ENCODE results near the gene OXNAD1. TPM values are rescaled to one million over a fixed set of nuclear protein-coding genes. Genes with fewer than 3 reads are reported as not detected.

Gene OXNAD1
- total RNA-seq, 1 donor from 2014 or later, result 18.8 TPM

GRCh38 chr3:16328124-16328523 is 63.1 kb downstream of the OXNAD1 start:
- H3K27me3 ChIP-seq (ENCODE audit: control insufficient read depth, insufficient read depth, low read length), result no peaks in the 10 kb centered on the region
- TF ChIP-seq CTCF (IDR thresholded peaks at IDR 0.05; ENCODE audit: insufficient read depth, low read length, poor library complexity, severe bottlenecking), result no peak
- no peak for DNase-seq (ENCODE audit: low read depth)
- no peak overlapping the region for H3K4me3 ChIP-seq (ENCODE audit: low read depth, low read length)
- no peaks in the 10 kb centered on the region for H3K36me3 ChIP-seq (ENCODE audit: control insufficient read depth, insufficient read depth, low read length)

GRCh38 chr3:16329036-16329825 is 64.2 kb downstream of the OXNAD1 start:
- DNase-seq (ENCODE audit: low read depth), result no peak

GRCh38 chr3:16329826-16330129 is 64.8 kb downstream of the OXNAD1 start:
- no peak for DNase-seq (ENCODE audit: low read depth)
- no peak for TF ChIP-seq CTCF (IDR thresholded peaks at IDR 0.05; ENCODE audit: insufficient read depth, low read length, poor library complexity, severe bottlenecking)

More at GRCh38 chr3:16329036-16329825, 64.2 kb downstream of the OXNAD1 start:
- Histone ChIP-seq H3K4me3 (ENCODE audit: low read depth, low read length) (no peak overlapping the region), H3K36me3 (ENCODE audit: control insufficient read depth, insufficient read depth, low read length) (no peaks in the 10 kb centered on the region), H3K27me3 (ENCODE audit: control insufficient read depth, insufficient read depth, low read length) (no peaks in the 10 kb centered on the region)
- TF ChIP-seq CTCF (IDR thresholded peaks at IDR 0.05; ENCODE audit: insufficient read depth, low read length, poor library complexity, severe bottlenecking), result no peak

GRCh38 chr3:16330351-16330750 is 65.3 kb downstream of the OXNAD1 start:
- no peaks in the 10 kb centered on the region for H3K27me3 ChIP-seq (ENCODE audit: control insufficient read depth, insufficient read depth, low read length)
- H3K36me3 ChIP-seq (ENCODE audit: control insufficient read depth, insufficient read depth, low read length), result no peaks in the 10 kb centered on the region
- DNase-seq (ENCODE audit: low read depth), result no peak
- no peak overlapping the region for H3K4me3 ChIP-seq (ENCODE audit: low read depth, low read length)
- TF ChIP-seq CTCF (IDR thresholded peaks at IDR 0.05; ENCODE audit: insufficient read depth, low read length, poor library complexity, severe bottlenecking), result no peak

More at GRCh38 chr3:16329826-16330129, 64.8 kb downstream of the OXNAD1 start:
- H3K36me3 ChIP-seq (ENCODE audit: control insufficient read depth, insufficient read depth, low read length), result no peaks in the 10 kb centered on the region
- no peak overlapping the region for H3K4me3 ChIP-seq (ENCODE audit: low read depth, low read length)
- no peaks in the 10 kb centered on the region for H3K27me3 ChIP-seq (ENCODE audit: control insufficient read depth, insufficient read depth, low read length)

- no peak for TF ChIP-seq CTCF (IDR thresholded peaks at IDR 0.05; ENCODE audit: insufficient read depth, low read length, poor library complexity, severe bottlenecking)
- H3K4me3 ChIP-seq (ENCODE audit: low read depth, low read length), result no peak overlapping the region
- DNase-seq (ENCODE audit: low read depth), result no peak
- H3K27me3 ChIP-seq (ENCODE audit: control insufficient read depth, insufficient read depth, low read length), result no peaks in the 10 kb centered on the region
- no peaks in the 10 kb centered on the region for H3K36me3 ChIP-seq (ENCODE audit: control insufficient read depth, insufficient read depth, low read length)
Observed at GRCh38 chr3:16331319-16331883, 66.4 kb downstream of the OXNAD1 start.

Data from kidney epithelial cell (primary cell).